Measurements from ENCODE around the gene SLC2A6.

SLC2A6 gene

DNA sequence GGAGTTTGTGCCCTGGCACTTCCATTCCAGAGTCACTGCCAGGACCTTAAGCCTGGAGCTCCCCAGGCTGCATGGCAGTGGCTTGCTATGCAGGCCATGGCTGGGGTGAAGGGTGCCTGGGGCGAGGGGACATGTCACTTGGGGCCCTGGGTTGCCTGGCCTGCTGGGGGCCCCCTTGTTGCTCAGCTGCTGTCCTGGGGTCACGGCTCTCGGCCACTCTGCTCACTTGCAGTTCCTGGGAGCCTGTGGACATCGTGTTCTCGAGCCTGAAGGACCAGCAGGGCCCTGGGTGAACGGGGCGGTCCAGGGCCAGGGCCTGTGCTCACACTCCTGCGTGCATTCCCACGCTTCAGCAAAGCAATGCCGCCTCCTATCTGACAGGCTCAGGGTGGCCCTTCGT is 14.5 kb upstream of the SLC2A6 start:
- Histone ChIP-seq H3K9ac (ENCODE audit: low read depth, low read length, poor library complexity, severe bottlenecking) (no peak overlapping the region), H4K20me1 (ENCODE audit: insufficient read depth, low read length, poor library complexity, severe bottlenecking) (no peaks in the 10 kb centered on the region), H3K9me3 (ENCODE audit: insufficient read depth, low read depth, low read length) (no peaks in the 10 kb centered on the region), H3K27me3 (ENCODE audit: insufficient read depth, low read length, poor library complexity, severe bottlenecking) (no peaks in the 10 kb centered on the region), H3K9me2 (replicated peaks; ENCODE audit: low read depth, low read length) (no peaks in the 10 kb centered on the region), H3K79me2 (ENCODE audit: insufficient read depth, low read length) (no peaks in the 10 kb centered on the region), H3K36me3 (ENCODE audit: insufficient read depth, low read length) (no peaks in the 10 kb centered on the region), H2AFZ (ENCODE audit: low read length) (no peak overlapping the region), H3K4me3 (ENCODE audit: low read length, poor library complexity, severe bottlenecking) (no peak overlapping the region), H3F3A (ENCODE audit: low read depth) (no peaks in the 10 kb centered on the region), H3K4me1 (ENCODE audit: insufficient read depth, low read length, poor library complexity, severe bottlenecking) (no peaks in the 10 kb centered on the region), H3K4me2 (ENCODE audit: low read depth, low read length, poor library complexity, severe bottlenecking) (no peak overlapping the region)
- TF ChIP-seq EZH2phosphoT487 (IDR thresholded peaks at IDR 0.05; ENCODE audit: borderline replicate concordance) (no peak), CTCF (conservative IDR thresholded peaks at IDR 0.05; ENCODE audit: low read length) (no peak)

DNA sequence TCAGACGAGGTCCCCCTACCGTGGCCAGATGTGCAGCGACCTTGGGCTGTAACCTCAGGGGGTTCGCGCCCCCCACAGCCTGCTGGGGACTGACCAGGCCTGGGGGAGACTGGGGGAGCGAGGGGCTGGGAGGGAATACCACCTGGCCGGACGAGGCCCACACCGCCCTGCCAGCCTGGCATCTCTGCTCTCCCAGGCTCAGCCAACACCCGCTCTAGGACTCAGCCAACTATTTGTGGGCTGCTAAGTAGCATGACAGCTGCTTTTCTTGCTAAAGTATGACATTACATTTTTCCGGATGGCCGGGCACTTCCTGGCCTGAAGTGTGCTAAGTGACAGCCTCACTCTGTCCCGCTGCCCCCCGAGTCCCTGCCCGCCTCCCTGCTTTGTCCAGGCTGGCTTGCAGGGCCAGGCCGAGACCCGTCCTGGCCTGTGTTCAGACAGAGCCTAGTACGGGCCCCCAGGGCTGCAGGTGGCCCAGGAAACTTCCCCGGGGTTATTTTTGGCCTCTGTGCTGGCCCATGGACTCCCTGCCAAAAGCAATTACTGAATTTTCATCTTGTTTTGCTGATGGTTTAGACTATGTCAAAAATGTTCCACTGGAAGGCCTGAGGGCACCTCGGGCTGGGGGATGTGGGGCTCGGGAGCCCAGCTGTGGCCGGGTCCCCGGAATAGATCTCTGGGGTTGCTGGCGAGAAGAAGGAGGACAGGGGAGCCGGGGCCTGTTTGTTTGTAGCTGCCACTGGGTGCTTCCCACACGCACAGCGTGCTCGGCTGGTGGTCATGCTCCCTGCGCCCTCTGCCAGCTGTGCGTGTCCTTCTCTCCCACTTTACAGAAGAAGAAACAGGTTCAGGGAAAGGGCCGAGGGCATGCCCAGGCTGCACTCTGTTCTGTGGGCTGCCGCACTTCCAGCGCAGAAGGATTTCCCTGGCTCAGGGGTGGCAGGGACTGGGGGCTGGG is 13.4 kb upstream of the SLC2A6 start:
- TF ChIP-seq CTCF (conservative IDR thresholded peaks at IDR 0.05; ENCODE audit: low read length), result no peak
- TF ChIP-seq EZH2phosphoT487 (IDR thresholded peaks at IDR 0.05; ENCODE audit: borderline replicate concordance), result no peak
- H3K79me2 ChIP-seq (ENCODE audit: insufficient read depth, low read length), result no peaks in the 10 kb centered on the region
- no peaks in the 10 kb centered on the region for H3K9me3 ChIP-seq (ENCODE audit: insufficient read depth, low read depth, low read length)
- H3K4me2 ChIP-seq (ENCODE audit: low read depth, low read length, poor library complexity, severe bottlenecking), result no peak overlapping the region
- no peaks in the 10 kb centered on the region for H3F3A ChIP-seq (ENCODE audit: low read depth)
- H3K36me3 ChIP-seq (ENCODE audit: insufficient read depth, low read length), result no peaks in the 10 kb centered on the region
- H3K9ac ChIP-seq (ENCODE audit: low read depth, low read length, poor library complexity, severe bottlenecking), result no peak overlapping the region
- no peaks in the 10 kb centered on the region for H3K4me1 ChIP-seq (ENCODE audit: insufficient read depth, low read length, poor library complexity, severe bottlenecking)
- H3K9me2 ChIP-seq (replicated peaks; ENCODE audit: low read depth, low read length), result no peaks in the 10 kb centered on the region
- H3K4me3 ChIP-seq (ENCODE audit: low read length, poor library complexity, severe bottlenecking), result no peak overlapping the region
- no peaks in the 10 kb centered on the region for H3K27me3 ChIP-seq (ENCODE audit: insufficient read depth, low read length, poor library complexity, severe bottlenecking)
- H4K20me1 ChIP-seq (ENCODE audit: insufficient read depth, low read length, poor library complexity, severe bottlenecking), result no peaks in the 10 kb centered on the region
- no peak overlapping the region for H2AFZ ChIP-seq (ENCODE audit: low read length)

DNA sequence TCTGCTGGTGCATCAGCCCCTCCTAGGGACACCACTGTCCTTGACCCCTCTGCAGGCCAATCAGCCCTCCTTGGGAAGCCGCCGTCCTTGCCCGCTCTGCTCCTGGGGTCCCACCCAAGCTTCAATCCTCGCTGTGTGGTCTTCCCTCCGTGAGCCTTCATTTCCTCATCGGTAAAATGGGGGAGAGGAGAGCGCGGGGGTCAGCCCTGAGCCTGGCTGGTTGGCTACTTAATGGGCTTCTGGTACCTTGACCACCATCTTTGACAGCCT is 12.7 kb upstream of the SLC2A6 start:
- Histone ChIP-seq H3K9ac (ENCODE audit: low read depth, low read length, poor library complexity, severe bottlenecking) (no peak overlapping the region), H3K4me1 (ENCODE audit: insufficient read depth, low read length, poor library complexity, severe bottlenecking) (no peaks in the 10 kb centered on the region), H3K36me3 (ENCODE audit: insufficient read depth, low read length) (no peaks in the 10 kb centered on the region), H3K9me2 (replicated peaks; ENCODE audit: low read depth, low read length) (no peaks in the 10 kb centered on the region), H3K9me3 (ENCODE audit: insufficient read depth, low read depth, low read length) (no peaks in the 10 kb centered on the region), H3F3A (ENCODE audit: low read depth) (no peaks in the 10 kb centered on the region), H3K79me2 (ENCODE audit: insufficient read depth, low read length) (no peaks in the 10 kb centered on the region), H4K20me1 (ENCODE audit: insufficient read depth, low read length, poor library complexity, severe bottlenecking) (no peaks in the 10 kb centered on the region), H3K4me3 (ENCODE audit: low read length, poor library complexity, severe bottlenecking) (no peak overlapping the region), H2AFZ (ENCODE audit: low read length) (no peak overlapping the region), H3K27me3 (ENCODE audit: insufficient read depth, low read length, poor library complexity, severe bottlenecking) (no peaks in the 10 kb centered on the region), H3K4me2 (ENCODE audit: low read depth, low read length, poor library complexity, severe bottlenecking) (no peak overlapping the region)
- TF ChIP-seq CTCF (conservative IDR thresholded peaks at IDR 0.05; ENCODE audit: low read length) (no peak), EZH2phosphoT487 (IDR thresholded peaks at IDR 0.05; ENCODE audit: borderline replicate concordance) (no peak)
